Epithelial cell of prostate (primary cell): Measurements from ENCODE around the gene ESX1.
"Not testable (repeated sequence)": the region's sequence is repeated elsewhere in the genome, so short reads cannot be mapped to it uniquely, and the experiment has no call there.

Source experiments
- DNase-seq: peaks from one replicate; pipeline ENCODE4 v3.0.0-alpha.2; 2011; ENCODE audit warnings: low read depth, low spot score
- H3K27ac ChIP-seq: fragments of 450-650 bp; 2 replicates; pipeline ENCODE4 v1.5.1; 2017; ENCODE audit warnings: mild to moderate bottlenecking

Gene ESX1

DNA sequence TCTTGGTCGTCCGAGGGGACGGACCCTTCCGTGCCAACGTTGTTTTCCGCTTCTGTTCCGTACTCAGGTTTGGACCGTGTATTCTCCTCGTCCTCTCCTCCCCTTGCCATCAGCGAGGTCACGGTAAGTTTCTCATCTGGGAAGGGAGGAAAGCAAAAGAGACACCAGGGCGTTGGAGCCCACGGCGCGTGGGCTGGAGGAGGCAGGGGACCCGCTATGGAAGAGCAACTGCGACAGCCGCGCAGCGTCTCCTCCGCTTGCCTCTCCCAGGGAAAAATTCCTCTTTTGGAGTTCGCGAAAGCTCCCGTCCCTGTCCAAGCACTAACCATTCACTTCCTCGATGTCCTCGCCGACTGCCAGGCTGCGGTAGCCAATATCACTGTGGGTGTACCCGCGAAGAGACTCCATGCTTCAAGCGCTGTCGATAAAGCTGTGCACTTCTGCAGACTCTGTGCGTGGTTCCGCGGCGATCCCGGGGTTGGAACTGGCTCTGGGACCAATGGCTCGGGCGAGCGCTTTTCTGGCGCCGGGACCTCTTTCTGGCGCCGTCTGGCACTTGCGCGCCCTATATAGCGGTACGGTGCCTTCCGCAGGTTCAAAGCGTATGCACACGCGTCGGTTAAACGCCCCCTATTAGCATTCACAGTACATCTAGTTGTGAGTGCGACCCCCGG, at the start of gene ESX1:
ESX1 (minus strand) TSS at position 492 of the 674 bp plus-strand sequence; CDS start at position 408, 84 bp downstream.
- no peak within 1 kb of the TSS for H3K27ac ChIP-seq
- DNase-seq, result no peak

DNA sequence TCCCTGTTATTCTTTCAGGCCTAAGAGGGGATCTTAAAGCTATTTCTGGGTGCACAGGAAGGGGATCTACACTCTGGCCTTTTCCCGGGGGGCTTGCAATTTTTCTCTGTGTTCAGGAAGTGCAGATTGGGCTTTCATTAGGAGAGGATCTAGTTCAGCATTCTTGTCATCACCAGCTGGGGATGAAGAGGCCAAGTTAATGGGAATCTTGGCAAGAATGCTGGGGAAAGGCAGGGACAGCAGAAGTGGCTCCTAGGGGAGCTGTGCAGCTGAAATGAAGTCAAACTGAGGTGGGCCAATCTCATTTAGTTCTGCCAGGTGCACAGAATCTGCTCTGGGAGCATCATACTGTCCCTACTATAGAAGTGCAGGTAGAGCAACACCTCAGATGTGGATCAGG, 40.9 kb upstream of the ESX1 start:
- no peak for DNase-seq
- H3K27ac ChIP-seq, result no peak overlapping the region

DNA sequence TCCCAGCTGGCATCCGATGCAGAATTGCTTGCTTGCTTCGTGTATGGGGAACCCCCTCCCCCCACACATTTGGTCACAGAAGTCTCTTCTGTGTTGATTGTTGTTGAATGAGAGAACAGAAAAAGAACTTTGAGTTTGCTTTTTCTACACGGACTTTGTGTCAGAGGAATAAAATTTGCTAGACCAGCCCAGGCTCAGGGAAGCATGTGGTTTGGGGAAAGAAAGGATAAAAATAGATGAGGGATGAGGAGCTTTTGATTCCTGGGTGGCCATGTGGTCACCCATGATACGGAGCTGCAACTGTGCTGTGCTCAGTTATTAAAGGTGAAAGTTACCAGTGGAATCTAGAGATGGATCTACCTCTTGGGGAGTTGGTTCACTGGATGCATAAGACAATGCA, 34.2 kb upstream of the ESX1 start:
- no peak overlapping the region for H3K27ac ChIP-seq
- no peak for DNase-seq

DNA sequence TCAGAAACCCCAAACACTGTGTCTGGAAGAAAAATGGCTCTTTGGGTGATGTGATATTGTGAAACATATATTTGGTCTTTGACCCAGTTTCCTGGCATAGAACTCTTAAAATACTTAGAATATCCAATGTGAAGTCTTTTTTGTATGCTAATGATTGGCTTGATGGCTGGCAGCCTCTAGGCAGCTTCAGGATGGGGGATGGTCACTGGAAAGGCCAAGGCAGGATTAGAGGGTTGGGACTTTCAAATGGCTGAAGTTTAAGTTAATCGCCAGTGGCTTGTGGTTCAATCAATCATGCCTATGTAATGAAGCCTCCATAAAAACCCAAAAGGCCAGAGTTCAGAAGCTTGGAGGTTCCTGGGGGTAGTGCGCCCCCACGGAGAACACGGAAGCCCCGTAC, 33.5 kb upstream of the ESX1 start:
- no peak for DNase-seq

DNA sequence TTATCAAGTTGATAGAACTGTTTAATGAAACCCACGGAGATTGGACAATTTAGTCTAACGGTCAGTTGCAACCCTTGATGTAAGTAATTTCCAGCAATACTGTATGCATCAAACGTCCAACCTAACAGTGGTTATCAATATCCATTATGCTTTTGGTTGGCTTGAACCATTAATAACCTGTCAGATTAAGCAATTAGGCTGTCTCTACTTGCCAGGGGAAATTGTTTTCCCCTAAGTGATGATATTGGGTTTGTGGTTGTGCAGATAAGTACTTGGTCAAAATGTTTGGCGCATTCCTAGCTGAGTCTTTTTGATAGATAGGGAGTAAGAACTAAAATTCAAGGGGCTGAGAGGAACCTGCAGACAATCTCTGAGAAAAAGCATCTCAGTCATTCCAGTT, 30.5 kb upstream of the ESX1 start:
- H3K27ac ChIP-seq, result no peak overlapping the region
- no peak for DNase-seq

More for the DNA sequence above, 33.5 kb upstream of the ESX1 start:
- H3K27ac ChIP-seq, result no peak overlapping the region

DNA sequence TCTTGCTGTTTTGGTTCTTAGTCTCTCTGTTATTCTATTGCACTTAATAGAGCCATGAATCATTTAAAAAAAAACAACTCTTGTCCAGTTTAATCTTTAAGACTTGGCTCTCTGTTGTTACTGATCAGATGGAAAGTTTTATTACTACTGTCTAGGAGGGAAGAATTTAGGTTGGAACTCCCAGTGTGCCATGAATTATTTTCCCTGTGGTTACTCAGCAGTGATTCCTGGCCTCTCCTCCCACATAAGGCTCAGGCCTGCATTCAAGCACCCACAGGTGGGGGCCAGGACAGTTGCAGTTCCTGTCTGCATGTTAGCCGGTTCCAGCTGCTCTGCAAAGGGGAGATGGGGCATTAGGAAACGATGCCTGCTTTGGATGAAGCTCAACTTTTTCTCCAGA, 29.8 kb upstream of the ESX1 start:
- no peak overlapping the region for H3K27ac ChIP-seq
- no peak for DNase-seq

DNA sequence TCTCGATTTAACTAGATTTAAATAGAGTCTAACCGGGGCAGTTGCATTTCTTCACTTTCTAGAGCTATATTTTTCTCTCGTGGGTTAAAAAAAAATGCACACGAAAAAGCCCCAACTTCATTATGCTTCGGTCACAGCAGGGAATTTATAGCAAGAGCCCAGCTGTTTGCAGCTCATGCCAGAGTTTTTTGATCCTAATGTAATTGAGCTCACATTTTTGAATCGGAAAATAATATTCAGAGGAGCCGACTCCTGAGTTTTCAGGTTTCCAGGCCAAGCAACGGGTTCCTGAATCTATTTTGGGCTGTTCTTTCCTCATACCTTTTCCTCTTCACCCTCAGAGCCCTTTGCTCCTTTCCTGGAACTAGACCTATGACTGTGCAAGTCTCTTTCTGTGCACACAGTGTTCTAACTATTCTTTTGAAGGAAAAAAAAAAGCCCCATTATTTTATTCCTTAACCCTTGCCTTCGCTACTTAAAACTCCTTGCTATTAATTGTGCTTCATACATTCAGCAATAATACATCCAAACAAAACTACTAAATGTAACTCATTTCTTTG, 27.5 kb upstream of the ESX1 start:
- no peak overlapping the region for H3K27ac ChIP-seq
- no peak for DNase-seq

DNA sequence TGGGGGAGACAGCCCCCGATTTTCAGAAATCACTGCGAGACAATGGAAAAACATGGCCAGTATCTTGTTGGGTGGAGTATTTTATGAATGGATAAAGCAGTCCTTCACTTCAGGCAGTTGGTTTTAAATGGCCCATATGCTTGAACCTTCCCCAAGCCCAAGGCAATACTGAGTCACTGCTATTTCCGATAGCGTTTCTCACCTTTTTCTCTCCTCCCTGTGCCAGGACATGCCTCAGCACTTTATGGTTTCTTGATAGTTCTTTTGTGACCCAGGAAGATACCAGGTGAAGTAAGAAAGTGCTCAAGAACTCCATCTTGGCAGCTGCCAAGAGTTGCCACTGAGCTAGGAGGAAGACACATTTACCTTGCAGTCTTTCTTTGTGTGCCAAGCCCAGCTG, 26.8 kb upstream of the ESX1 start:
- H3K27ac ChIP-seq, result no peak overlapping the region
- no peak for DNase-seq

DNA sequence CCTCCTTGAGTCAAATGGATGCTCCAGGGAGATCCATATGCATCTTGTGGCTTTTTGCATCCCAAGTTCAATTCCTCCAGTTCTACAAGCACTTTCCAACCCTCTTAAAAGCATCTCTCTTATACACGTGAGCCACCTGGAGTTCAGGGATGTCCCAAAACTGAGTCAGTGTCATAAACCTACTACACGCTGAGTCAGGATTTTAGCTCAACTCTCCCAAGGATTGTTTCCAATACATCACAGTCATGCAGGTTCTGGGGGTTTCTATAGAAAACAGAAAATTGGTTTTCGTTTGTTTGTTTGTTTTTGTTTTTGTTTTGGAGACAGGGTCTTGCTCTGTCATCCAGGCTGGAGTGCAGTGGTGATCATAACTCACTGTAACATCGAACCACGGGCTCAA, 25.9 kb upstream of the ESX1 start:
- no peak for DNase-seq
- H3K27ac ChIP-seq, result no peak overlapping the region

DNA sequence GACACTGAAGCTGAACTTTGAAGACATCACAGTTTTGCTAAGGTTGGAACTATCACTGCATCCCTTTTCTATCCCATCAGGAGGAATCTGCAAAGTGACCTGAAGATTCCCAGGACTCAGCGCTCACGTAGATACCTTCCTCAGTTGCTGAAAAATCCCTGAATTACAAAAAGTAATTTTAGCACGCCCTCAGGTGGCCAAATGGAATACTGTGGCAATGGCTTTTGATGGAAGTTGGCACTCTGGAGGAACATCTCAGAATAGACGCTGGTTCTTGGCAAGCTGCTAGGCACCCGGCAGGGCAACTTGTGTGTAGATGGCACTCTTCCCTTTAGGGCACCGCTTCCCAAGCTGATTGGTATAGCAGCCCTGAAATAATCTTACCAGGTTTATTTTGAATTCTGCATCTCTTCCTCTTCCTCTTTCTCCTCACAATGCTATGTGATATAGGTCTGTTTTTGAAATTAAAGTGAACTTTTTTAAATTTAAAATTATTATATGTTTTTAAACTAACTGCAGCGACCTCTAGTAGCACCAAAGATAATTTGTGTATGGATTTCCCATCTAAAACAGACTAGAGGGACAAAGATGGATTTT, 16.3 kb upstream of the ESX1 start:
- no peak overlapping the region for H3K27ac ChIP-seq
- no peak for DNase-seq

DNA sequence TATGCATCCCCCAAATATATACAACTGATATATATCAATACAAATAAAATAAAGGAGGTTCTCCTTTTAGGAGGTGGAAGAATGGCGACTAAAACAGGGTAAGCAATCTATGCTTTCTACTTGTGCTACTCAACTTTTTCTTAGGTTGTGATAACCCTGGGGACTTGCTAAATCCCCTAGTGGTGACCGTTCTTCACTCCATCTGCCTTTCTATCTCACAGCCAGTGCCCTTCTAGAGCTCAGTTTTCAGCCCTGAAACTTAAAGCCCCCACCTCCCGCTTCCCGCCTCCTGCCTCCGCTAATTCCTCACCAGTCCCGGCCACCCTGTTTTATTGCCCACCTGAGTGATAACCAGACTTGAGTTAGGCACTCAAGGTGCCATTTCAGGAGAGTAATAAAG, 15.5 kb upstream of the ESX1 start:
- H3K27ac ChIP-seq, result no peak overlapping the region
- no peak for DNase-seq

DNA sequence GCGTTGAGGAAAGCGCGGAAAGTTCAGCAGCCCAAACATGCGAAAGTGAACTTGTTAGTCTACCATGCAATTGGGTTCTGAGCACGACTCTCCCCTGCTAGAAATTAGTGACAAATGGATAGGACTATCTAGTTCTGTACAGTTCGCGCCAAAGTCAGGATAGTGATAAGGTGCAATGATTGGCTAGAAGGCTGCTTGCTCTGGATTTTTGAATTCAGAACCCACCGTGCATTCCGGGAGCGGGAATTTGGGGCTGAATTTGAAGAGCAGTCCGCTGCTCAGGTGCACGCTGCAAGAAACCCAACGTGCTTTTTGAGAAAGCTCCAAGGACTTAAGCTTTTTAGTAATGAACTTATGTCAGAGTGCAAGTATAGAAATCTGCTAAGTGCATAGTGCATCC, 732 bp upstream of the ESX1 start:
- H3K27ac ChIP-seq, result no peak overlapping the region
- no peak for DNase-seq

DNA sequence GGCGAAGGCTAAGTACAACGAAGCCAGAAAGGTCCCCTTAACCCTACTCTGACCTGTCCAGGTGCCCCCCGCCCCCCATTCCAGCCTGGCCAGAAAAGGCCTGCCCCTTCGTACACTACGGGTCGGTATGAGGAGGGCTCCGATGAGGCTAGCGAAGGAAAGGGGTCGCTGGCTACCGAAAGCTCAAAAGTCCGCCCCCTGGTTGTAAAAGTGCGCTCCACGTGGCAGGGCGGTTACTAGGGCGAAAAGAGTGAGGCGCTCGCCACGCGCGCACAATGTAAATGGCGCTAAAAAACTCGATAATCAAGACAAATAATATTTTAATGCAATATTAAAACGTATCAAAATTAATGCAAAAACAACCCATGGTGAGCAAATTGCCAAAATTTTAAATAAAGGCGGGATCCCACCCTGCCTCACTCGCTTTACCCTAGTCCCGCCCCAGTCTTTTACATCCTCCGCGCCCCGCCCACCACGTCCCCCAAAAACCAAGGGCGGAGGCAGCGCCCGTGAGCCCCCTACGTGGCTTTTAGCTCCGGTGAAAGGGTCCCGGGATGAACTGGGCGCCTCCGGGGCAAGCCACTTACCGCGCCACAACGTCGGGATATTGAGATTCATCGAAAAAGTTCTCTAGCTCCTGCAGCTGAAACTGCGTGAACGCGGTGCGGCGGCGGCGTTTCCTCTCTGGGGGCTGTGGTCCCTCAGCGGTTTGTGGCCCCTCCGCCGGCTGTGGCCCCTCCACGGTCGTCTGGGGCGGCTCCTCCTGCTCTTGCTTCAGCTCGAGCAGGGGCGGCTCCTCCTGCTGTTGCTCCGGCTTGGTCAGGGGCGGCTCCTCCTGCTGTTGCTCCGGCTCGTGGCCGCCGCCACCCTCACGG, 929 bp downstream of the ESX1 start:
- no peak overlapping the region for H3K27ac ChIP-seq

DNA sequence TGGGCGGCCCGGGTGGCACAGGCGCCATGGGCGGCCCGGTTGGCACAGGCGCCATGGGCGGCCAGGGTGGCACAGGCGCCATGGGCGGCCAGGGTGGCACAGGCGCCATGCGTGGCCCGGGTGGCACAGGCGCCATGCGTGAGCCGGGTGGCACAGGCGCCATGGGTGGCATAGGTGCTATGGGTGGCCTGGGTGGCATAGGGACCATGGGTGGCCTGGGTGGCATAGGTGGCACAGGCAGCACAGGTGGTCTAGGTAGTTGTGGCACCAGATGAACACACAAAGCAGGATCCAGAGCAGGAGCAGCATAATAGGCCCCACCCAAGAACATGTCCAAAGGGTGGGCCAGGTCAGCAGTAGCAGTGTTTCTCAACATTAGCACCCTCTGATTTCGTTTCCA, 4.3 kb downstream of the ESX1 start:
- H3K27ac ChIP-seq, result no peak overlapping the region
- no peak for DNase-seq

More for the DNA sequence above, 929 bp downstream of the ESX1 start:
- DNase-seq, result no peak

DNA sequence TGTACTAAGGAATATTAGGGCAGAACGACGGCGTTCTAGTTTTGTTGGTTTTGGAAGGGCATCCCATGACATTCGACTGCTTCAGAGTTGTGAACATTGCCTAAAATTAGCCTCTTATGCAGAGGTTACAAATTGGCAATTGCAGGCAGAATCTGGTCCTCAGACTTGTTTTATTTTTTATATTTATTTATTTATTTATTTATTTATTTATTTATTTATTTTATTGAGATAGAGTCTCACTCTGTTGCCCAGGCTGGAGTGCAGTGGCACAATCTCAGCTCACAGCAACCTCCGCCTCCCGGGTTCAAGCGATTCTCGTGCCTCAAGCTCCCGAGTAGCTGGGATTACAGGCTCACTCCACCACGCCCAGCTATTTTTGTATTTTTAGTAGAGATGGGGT, 24.7 kb downstream of the ESX1 start:
- not testable (repeated sequence) for H3K27ac ChIP-seq

DNA sequence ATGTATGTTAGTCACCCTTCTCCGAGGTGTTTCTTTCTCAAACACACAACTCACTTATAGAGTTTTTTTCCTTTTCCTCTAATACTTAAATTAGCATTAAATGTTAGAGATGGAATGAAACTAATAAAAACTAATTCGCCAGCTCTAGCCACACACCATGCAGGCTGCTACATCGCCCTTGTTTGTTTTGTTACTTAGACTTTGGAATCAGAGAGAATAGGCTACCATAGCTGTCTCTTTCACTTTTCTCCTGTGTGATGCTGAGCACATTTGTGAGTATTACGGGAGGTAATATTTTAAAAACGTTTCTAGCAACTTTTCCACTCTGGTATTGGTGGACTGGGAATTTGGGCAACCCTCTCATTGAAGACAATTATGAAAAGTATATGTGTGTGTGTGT, 43.5 kb downstream of the ESX1 start:
- no peak for DNase-seq
- H3K27ac ChIP-seq, result no peak overlapping the region

More for the DNA sequence above, 24.7 kb downstream of the ESX1 start:
- not testable (repeated sequence) for DNase-seq

DNA sequence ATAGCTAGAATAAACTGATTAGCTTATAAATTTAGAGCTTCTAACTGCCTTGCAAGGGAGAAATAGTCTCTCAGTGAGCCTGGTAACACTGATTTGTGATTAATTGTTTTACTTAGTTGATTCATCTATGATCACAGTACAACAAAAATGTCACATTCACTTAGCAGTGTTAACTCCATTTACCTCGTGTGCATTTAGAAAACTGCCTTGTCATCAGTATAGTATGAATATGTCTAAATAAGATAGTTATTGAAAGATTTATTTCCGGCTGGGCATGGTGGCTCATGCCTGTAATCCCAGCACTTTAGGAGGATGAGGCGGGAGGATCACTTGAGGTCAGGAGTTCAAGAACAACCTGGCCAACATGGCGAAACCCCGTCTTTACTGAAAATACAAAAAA, 49.2 kb downstream of the ESX1 start:
- DNase-seq, result no peak

More for the DNA sequence above, 49.2 kb downstream of the ESX1 start:
- H3K27ac ChIP-seq, result no peak overlapping the region
